GM18499 (cell line): ENCODE data around the gene GBP2.
"Not testable (repeated sequence)": the region's sequence is repeated elsewhere in the genome, so short reads cannot be mapped to it uniquely, and the experiment has no call there.

ENCODE experiments used
- ATAC-seq: cut with Tn5 transposase; IDR thresholded peaks from one replicate; pipeline ENCODE4 v1.9.1; 2021; ENCODE audit warnings: moderate number of reproducible peaks; ENCODE audit not compliant: insufficient read depth, unreplicated experiment

The GBP2 gene

GRCh38 chr1:89128003-89128458 lies 2.1 kb upstream of the GBP2 start:
- not testable (repeated sequence) for ATAC-seq

- not testable (repeated sequence) for ATAC-seq
Measured at GRCh38 chr1:89126602-89127565, 970 bp upstream of the GBP2 start.

GRCh38 chr1:89125240-89125912 lies 538 bp downstream of the GBP2 start:
- no peak for ATAC-seq

- ATAC-seq, result no peak
Measured at GRCh38 chr1:89121641-89122040, 4.3 kb downstream of the GBP2 start.

GRCh38 chr1:89114662-89115061 lies 11.3 kb downstream of the GBP2 start:
- ATAC-seq, result no peak

GRCh38 chr1:89112871-89113613 lies 12.9 kb downstream of the GBP2 start:
- ATAC-seq, result no peak

- ATAC-seq, result no peak
Measured at GRCh38 chr1:89104687-89105086, 21.2 kb downstream of the GBP2 start.

GRCh38 chr1:89104147-89104546 lies 21.8 kb downstream of the GBP2 start:
- no peak for ATAC-seq

- ATAC-seq, result no peak
Measured at GRCh38 chr1:89102021-89102420, 23.9 kb downstream of the GBP2 start.

- ATAC-seq, result no peak
Measured at GRCh38 chr1:89100412-89100811, 25.5 kb downstream of the GBP2 start.

GRCh38 chr1:89098857-89099256 lies 27.1 kb downstream of the GBP2 start:
- no peak for ATAC-seq

- ATAC-seq, result no peak
Measured at GRCh38 chr1:89095737-89096136, 30.2 kb downstream of the GBP2 start.

GRCh38 chr1:89089962-89090361 lies 36.0 kb downstream of the GBP2 start:
- ATAC-seq, result no peak

GRCh38 chr1:89088572-89088971 lies 37.3 kb downstream of the GBP2 start:
- ATAC-seq, result no peak

GRCh38 chr1:89087241-89087640 lies 38.7 kb downstream of the GBP2 start:
- ATAC-seq, result no peak

- ATAC-seq, result no peak
Measured at GRCh38 chr1:89085781-89086180, 40.1 kb downstream of the GBP2 start.

- no peak for ATAC-seq
Measured at GRCh38 chr1:89081005-89081404, 44.9 kb downstream of the GBP2 start.

GRCh38 chr1:89080068-89080467 lies 45.8 kb downstream of the GBP2 start:
- not testable (repeated sequence) for ATAC-seq

GRCh38 chr1:89072466-89073065 lies 53.3 kb downstream of the GBP2 start:
- not testable (repeated sequence) for ATAC-seq

GRCh38 chr1:89070509-89070908 lies 55.4 kb downstream of the GBP2 start:
- no peak for ATAC-seq
